ENCODE data around the gene NOTCH1.

NOTCH1 gene

GRCh38 chr9:136465500-136466154 is 80.2 kb downstream of the NOTCH1 start:
- DNase-seq, result no peak
- TF ChIP-seq GATA1 (IDR thresholded peaks at IDR 0.05; ENCODE audit: low read depth, low read length), result no peak
- no peak for TF ChIP-seq POLR2A (IDR thresholded peaks at IDR 0.05; ENCODE audit: low read length)

- DNase-seq, result no peak
- TF ChIP-seq GATA1 (IDR thresholded peaks at IDR 0.05; ENCODE audit: low read depth, low read length), result no peak
- no peak for TF ChIP-seq POLR2A (IDR thresholded peaks at IDR 0.05; ENCODE audit: low read length)
Observed at GRCh38 chr9:136464241-136464640, 81.6 kb downstream of the NOTCH1 start.

DNA sequence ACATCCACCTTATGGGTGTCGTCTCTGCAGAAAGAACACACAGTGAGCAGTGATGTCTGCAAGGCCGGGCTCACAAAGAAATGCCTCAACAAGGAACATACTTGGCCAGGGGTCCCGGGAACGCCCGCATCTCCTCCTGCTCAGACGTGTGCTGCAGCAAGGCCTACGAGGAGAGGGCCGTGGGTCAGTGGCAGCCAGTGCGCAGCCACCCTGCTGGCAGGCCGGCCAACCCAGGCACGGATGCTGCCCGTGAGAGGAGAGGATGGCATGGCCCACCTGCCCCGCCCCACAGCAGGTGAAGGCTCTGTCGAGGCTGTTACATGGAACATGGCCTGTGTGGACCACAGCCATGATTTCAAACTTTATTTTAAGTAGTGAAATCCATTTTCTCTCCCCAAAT is 82.3 kb downstream of the NOTCH1 start:
- no peak for DNase-seq

GRCh38 chr9:136462664-136463063 is 83.2 kb downstream of the NOTCH1 start:
- no peak for TF ChIP-seq GATA1 (IDR thresholded peaks at IDR 0.05; ENCODE audit: low read depth, low read length)
- TF ChIP-seq POLR2A (IDR thresholded peaks at IDR 0.05; ENCODE audit: low read length), result no peak
- DNase-seq, result no peak

More for the DNA sequence above, 82.3 kb downstream of the NOTCH1 start:
- TF ChIP-seq POLR2A (IDR thresholded peaks at IDR 0.05; ENCODE audit: low read length) (no peak), GATA1 (IDR thresholded peaks at IDR 0.05; ENCODE audit: low read depth, low read length) (no peak)

- DNase-seq, result no peak
- no peak for TF ChIP-seq POLR2A (IDR thresholded peaks at IDR 0.05; ENCODE audit: low read length)
- TF ChIP-seq GATA1 (IDR thresholded peaks at IDR 0.05; ENCODE audit: low read depth, low read length), result no peak
Observed at GRCh38 chr9:136460772-136461325, 85.0 kb downstream of the NOTCH1 start.

GRCh38 chr9:136459425-136459824 is 86.4 kb downstream of the NOTCH1 start:
- DNase-seq, result no peak
- TF ChIP-seq GATA1 (IDR thresholded peaks at IDR 0.05; ENCODE audit: low read depth, low read length), result no peak

DNA sequence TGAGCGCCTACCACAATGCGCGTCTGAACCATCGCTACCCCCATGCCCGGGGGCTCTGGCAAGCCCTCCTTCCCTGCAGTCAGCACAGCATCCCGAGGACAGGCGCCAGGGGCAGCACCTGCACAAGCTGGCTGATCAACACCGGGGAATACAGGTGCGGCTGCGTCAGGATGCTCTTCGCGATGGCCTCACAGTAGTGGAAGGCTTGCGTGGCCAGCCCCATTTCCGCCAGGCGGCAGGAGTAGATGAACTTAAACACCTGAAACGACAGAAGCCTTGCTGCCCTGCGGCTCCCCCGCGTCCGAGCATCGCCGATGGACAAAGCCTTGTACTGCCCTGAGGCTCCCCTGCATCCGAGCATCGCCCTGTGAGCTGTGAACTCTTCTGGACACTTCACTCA is 88.5 kb downstream of the NOTCH1 start:
- TF ChIP-seq GATA1 (IDR thresholded peaks at IDR 0.05; ENCODE audit: low read depth, low read length) (no peak), POLR2A (IDR thresholded peaks at IDR 0.05; ENCODE audit: low read length) (no peak)
- DNase-seq, result no peak

DNA sequence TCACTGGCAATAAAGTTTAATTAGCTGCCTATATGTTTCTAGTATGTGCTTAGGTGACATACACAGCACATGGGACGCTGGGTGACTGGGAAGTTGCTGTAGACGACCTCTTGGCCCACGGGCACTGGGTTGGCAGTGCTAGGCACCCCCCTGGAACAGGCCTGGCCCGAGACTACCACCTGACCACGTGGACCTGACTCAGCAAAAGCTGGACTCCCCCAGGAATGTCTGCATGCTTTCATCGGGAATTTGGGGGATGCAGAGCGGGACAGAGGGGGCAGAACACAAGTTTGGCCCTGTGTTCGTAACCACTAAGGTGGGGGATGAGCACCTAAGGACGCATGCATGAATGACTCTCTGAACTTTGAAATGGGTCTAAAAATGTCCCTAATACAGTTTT is 89.6 kb downstream of the NOTCH1 start:
- TF ChIP-seq POLR2A (IDR thresholded peaks at IDR 0.05; ENCODE audit: low read length), result no peak
- no peak for TF ChIP-seq GATA1 (IDR thresholded peaks at IDR 0.05; ENCODE audit: low read depth, low read length)
- no peak for DNase-seq

DNA sequence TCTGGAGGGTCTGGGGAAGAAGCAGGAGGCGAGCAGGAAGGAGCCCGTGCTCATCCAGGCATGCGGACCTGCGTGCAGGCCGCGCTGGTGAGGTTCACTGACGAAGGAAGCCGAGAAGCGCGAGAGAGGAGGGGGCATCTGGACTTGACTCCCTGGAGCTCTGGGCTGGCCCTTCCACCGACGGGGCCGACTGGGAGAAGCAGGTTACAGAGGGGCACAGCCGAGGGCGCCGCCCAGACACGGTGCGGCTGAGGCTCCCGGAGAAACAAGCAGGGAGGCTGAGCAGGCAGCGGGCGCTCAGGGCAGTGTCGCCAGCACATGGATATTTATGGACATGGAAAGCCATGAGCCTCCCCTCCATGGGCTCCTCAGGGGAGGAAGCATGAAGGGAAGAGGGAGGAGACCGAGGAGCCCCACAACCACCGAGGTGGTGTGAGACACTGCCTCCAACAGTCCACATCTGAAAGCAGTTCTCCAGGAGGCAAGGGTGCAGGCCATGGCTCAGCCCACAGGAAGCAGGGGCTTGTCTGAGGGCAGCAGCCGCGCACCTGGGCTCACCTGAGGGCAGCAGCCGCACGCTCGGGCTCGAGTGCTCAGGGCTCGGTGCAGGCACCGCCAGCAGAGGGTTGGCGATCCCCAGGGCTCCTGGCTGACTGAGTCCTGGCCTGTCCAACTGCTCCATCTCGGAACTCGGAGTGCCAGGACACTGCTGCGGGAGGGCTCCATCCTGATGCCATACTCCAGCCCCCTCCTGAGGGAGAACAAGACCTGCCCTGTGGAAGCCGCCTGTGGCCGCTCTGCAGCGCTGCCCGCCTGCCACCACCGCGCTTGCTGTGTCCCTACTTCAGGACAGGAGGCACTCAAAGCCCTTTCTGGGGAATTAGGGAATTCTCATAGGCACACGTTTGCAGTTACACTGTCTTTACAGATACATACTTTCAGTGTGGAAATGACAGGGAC is 90.5 kb downstream of the NOTCH1 start:
- DNase-seq, result no peak
- TF ChIP-seq GATA1 (IDR thresholded peaks at IDR 0.05; ENCODE audit: low read depth, low read length), result no peak
- no peak for TF ChIP-seq POLR2A (IDR thresholded peaks at IDR 0.05; ENCODE audit: low read length)

GRCh38 chr9:136454026-136454796 is 91.6 kb downstream of the NOTCH1 start:
- no peak for TF ChIP-seq POLR2A (IDR thresholded peaks at IDR 0.05; ENCODE audit: low read length)
- TF ChIP-seq GATA1 (IDR thresholded peaks at IDR 0.05; ENCODE audit: low read depth, low read length), result no peak
- DNase-seq, result no peak

DNA sequence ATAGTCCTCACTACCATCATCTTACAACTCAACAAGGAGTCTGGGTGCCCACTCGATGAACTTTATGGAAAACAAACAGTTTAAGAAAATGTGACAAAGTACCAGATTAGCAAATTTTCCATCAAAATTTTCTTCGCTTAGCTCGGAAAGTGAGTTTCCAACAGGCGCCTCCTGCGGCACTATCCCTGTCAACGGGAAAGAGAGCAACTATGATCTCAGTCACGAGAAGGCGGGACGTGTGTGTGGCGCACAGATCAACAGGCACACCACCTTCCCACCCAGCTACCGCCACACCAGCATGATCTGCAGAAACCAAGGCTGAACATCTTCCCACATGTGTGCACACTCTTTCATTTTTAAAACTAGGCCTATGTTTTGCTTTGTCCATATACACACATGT is 92.5 kb downstream of the NOTCH1 start:
- TF ChIP-seq POLR2A (IDR thresholded peaks at IDR 0.05; ENCODE audit: low read length) (no peak), GATA1 (IDR thresholded peaks at IDR 0.05; ENCODE audit: low read depth, low read length) (no peak)
- DNase-seq, result no peak

- TF ChIP-seq GATA1 (IDR thresholded peaks at IDR 0.05; ENCODE audit: low read depth, low read length) (no peak), POLR2A (IDR thresholded peaks at IDR 0.05; ENCODE audit: low read length) (no peak)
- DNase-seq, result no peak
Observed at GRCh38 chr9:136451221-136451877, 94.5 kb downstream of the NOTCH1 start.

DNA sequence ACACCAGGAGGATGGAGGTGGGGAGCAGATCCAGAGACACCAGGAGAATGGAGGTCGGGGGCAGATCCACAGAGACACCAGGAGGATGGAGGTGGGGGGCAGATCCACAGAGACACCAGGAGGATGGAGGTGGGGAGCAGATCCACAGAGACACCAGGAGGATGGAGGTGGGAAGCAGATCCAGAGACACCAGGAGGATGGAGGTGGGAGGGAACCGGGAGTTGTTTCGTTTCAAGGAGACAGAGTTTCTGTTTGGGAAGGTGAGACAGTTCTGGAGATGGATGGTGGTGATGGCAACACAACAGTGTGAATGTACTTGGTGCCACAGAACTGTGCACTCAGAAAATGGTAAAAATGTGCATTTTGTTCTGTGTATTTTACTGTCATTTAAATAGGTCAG is 97.2 kb downstream of the NOTCH1 start:
- no peak for TF ChIP-seq POLR2A (IDR thresholded peaks at IDR 0.05; ENCODE audit: low read length)
- no peak for DNase-seq

All from erythroblast (primary cell).